Activated CD8-positive, alpha-beta memory T cell treated with anti-CD3 and anti-CD28 coated beads for 48 hours (primary cell): Measurements from ENCODE around the gene PFN2.
"Not testable (repeated sequence)": the region's sequence is repeated elsewhere in the genome, so short reads cannot be mapped to it uniquely, and the experiment has no call there.

ENCODE experiments used
- DNase-seq, 3 experiments: peaks; one replicate each; pipeline ENCODE4 v3.0.0-alpha.2; 2020; ENCODE audit warnings: low read depth in 2 of 3, low spot score in 2 of 3

PFN2 gene

DNA sequence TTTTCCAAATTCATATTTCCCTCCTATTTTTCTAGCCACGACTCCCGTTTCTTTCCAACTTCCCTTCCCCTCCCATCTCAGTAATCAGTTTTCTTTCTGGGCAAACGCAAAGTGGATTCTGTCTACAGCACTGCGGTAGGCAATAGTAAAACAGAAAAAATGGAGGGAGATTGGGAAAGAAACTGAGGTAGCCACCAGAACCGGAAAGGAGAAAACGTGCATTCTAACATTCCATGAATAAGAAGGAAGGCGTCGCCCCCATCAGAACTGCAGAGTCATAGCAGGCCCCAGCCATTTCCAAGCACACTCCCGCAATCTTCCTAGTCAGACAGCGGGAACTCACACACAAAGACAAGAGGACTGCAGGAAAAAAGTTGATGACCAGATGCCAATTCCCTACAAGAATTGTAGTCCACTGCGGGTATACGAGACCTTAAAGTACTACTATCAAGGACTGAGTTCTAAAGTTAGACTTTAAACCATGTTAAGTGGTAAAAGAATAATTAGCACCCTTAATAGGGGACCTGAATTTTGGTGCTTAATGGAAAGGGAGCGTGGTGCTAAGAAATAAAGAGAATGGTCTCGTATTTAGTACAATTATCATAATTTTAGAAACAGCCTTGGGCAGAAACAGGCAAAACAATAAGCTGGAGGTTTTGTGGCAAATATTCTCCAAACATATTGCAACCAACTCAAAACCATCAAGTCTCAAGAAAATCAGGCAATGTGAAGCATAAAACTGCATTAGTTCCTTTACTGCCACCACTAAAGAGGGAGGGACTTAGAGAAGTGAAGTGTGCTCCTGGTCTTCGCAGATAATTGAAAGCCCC, 1.4 kb downstream of the PFN2 start:
- no peak for DNase-seq

DNA sequence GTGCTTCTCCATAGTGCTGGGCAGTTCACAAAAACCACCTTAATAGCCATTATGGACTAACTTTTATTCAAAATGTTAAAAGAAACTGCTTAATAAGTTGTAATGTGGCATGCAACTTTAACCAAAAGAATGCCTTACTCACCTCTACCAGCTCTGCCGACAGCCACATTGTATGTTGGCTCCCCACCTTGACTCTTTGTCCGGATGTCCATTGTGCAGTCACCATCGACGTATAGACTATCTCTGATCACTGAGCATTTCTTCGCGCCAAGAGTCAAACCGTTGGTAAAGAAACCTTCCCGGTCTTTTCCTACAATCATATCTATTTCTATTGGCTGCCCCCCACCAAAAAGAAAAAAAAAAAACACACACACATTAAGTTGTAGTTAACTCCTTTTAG, 2.5 kb downstream of the PFN2 start:
- DNase-seq = no peak

DNA sequence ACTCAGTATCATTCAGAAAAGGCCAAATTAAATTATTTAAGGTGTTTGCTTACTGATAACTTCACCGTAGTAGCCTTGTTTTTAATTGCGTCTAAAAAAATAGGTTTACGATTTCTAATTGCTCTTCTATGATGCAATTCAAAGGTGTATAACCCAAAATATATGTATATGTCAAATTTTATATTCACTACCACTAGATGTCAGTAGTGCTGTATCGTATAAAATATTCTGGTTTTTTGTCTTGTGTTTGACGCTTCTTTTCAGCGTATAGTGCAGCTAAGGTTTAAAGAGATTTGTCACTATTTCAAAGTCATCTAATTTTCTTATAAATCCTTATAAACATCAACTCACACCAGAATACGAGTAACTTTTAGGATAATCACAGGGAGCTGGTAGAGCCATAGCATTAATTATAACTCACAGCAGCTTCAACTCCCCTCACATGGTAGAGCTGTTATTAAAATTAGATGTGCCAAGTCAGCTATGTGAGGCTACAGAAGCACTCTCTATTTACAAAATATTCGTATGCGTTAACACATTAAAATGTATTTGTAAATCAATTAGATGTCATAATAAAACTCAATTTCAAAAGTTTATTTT, 3.5 kb downstream of the PFN2 start:
- no peak for DNase-seq

DNA sequence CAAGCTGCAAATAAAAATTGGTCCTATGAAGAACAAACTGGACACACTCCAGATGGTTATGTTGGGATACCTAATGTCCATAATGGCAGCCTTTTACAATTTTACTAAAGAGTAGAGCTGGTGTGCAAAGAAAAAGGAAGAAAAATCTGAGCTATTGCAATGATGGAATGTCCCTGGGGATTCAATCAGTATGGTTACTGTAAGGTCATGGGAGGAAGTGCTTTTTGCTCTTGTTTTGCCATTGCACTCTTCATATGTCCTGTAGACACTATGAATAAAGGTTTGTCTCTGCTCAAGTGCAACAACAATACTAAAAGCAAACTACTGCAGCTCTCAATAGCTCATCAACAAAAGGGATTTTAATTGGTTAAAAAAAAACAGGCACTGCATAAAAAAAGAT, 5.4 kb downstream of the PFN2 start:
- no peak for DNase-seq

DNA sequence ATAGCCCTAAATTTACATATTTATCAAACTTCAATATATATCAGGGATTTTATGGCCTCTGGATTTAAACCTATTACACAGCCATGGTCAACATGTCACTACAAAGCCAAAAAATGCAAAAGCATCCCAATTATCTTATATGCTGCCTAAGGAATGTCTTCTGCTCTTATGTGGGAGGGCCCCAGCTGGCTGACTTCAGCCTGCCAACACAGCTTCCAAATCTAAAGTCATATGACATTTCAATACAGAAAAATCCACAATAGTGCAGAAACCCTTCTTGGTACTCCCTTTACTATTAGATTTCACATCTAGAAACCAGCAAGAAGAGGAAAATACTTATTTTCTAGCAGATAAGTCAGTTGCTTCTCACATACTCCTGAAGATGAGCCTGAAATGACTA, 6.4 kb downstream of the PFN2 start:
- DNase-seq = no peak

DNA sequence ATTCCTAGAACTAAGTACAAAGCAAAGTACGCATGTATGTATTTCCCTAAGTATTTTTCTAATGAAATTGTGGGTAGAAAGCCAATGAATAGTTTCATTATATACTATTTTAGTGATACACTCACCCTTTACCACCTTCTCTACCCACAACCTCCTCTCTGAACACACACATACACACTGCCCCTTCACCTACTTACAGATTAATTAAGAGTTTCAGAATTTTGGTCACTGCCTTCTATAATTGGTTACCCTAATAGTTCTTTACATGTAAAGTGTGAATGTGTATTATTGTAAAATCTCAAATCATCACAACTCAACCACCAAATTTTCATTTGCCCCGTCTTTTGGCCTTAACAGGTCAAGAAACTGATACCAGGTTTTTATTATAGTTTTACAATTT, 7.2 kb downstream of the PFN2 start:
- no peak for DNase-seq

DNA sequence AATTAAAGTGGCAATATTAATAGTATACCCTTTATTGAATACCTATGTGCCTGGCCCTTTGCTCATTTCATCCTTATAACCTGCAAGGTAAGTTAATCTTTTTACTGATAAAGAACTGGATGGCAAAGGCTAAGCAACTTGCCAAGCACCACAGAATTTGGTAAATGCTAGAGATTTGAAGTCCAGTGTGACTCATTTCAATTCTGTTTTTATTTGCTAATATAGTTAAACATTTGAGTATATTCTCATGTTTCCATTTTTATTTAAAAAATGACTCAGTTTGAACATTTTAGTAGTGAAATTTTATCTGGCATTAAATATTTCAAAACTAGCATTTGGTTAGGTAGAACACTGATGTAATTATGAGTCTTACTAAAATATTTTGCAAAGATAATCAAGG, 11.3 kb downstream of the PFN2 start:
- DNase-seq = no peak

DNA sequence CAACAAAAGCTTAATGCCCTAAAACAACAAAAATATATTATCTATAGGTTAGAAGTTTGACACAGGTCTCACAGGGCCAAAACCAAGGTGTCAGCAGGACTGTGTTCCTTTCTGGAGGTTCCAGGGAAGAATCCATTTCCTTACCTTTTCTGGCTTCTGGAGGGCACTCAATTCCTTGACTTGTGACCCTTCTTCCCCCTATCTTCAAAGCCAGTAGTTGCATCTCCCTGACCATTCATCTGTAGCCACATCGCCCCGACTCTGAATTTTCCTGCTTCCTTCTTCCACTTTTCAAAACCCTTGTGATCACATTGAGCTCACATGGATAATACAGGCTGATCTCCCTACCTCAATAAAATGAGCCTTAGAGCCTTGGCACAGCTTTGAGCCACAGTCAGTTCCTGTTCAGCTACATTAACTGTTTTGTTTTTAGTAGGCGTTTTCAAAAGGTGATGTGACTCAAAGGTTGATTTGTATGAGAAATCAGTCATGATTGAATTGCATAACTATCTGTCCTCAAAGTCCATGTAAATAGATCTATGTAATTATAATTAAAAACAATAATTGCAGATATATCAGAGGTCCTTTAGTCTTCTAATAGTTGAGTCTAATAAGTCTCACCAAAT, 12.4 kb downstream of the PFN2 start:
- no peak for DNase-seq

DNA sequence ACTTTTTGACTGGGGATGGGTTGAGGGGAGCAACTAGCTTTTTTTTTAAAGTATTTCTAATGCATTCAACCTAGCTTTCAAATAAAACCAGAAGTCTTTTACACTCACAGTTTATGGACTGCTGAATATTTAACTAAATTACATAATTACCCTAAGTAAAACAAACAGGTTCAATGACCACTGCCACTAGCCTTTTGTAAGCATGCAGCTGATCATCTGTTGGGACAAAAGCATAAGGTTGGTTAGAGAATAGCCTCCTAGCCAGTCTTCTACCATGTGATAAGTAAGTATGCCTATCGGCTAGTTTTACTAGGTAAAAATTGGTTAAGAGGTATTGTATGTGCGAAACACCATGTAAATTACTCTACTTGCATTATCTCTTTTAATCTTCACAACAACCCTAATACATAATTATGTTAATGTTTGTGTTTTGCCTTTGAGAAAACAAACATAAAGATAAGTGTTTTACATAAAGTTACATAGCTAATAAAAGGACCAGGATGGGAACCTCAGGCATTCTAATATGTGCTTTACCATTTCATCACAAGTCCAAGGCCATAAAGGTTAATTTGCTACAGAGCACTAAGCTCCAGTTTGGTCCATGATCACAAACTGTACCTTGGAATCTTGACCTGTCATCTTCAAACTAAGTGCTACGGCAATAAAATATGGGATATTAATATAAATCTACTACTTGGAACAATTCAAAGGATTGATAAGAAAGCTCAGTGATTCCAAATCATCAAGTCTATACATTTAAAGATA, 13.2 kb downstream of the PFN2 start:
- DNase-seq = no peak

DNA sequence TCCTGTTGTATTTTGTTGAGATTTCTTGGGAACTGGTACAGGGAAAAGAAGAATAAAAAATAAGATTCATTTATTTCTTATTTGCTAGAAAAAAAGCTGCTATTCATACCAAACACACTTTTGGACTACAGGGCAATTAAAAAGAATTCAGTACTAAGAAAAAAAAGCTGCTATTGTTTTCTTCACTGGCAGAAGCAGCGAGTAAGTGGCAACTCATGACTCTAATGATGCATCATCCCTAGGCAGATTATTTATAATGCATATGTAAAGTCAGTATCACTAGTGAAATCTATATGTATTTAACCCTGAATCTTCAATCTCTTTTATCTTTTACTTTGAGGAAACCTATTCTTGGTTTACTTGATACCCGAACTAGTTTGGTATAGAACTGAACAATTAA, 15.2 kb downstream of the PFN2 start:
- no peak for DNase-seq

DNA sequence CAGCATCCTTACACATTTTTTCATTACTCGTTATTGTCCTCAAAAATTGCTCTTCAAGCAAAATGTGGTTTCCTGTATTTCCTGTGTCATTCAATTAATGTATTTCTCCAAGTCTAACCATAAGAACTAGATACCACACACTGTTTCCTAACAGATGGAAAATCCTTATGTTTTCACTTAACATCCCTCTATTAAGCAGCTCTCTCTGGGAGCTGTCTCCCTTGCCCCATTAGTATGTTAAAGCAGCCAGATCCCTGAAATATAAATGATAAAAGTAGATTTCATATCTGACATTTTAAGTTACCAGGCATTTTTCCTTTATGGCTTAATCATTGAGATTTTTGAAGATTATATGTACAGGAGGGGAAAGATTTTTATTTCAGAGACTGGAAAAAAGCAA, 15.9 kb downstream of the PFN2 start:
- DNase-seq = no peak

DNA sequence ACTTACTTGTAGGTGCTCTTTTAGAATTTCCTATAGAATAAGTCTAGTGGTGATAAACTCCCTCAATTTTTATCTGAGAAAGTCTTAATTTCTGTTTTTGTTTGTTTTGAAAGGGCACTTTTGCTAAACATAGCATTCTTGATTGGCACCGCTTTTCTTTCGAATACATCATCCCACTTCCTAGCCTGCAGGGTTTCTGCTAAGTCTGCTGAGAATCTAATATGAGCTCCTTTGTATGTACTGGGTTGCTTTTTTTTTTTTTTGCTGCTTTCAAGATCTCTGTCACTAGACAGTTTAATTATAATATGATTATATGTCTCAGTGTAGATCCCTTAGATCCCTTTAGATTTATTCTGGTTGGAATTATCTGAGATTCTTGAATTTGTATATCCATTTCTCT, 21.5 kb downstream of the PFN2 start:
- DNase-seq = no peak

DNA sequence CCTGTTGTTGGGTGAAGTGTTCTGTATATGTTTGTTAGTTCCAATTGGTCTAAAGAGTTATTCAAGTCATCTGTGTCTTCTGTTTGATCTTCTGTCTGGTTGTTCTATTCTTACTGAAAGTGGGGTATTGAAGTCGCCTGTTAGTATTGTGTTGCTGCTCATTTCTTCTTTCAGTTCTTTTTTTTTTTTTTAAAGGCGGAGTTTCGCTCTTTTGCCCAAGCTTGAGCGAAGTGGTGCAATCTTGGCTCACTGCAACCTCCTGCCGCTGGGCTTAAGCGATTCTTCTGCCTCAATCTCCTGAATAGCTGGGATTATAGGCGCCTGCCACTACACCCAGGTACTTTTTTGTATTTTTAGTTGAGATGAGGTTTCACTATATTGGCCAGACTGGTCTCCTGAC, 23.5 kb downstream of the PFN2 start:
- DNase-seq = no peak

DNA sequence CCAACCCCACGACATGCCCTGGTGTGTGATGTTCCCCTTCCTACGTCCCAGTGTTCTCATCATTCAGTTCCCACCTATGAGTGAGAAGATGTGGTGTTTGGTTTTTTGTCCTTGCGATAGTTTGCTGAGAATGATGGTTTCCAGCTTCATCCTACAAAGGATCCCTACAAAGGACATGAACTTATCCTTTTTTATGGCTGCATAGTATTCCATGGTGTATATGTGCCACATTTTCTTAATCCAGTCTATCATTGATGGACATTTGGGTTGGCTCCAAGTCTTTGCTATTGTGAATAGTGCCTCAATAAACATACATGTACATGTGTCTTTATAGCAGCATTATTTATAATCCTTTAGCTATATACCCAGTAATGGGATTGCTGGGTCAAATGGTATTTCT, 26.7 kb downstream of the PFN2 start:
- not testable (repeated sequence) for DNase-seq

DNA sequence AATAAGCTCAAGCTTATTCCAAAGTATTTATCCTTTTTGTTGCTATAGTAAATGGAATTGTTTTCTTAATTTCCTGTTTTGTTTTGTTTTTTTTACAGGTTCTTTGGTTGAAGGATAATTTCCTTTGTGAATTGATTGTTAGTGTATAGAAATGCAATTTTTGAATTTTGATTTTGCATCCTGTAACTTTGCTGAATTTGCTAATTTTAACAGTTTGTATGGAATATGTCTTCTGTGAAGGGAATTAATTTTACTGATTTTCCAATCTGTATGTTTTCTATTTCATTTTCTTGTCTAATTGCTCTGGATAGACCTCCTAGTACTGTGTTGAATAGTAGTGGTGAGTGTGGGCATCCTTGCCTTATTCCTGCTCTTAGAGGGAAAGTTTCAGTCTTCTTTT, 28.3 kb downstream of the PFN2 start:
- DNase-seq = no peak

DNA sequence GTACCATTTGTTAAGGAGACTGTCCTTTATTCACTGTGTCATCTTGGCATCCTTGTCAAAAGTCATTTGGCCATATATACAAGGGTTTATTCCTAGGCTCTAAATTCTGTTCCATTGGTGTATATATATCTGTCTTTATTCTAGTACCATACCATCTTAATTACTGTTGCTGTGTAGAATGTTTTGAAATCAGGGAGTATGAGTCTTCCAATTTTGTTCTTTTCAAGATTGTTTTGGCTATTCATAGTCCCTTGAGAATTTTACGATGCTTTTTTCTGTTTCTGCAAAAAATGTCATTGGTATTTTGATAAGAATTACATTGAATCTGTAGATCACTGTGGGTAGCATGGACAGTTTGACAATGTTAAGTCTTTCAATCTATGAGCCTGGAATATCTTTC, 28.7 kb downstream of the PFN2 start:
- DNase-seq = no peak

DNA sequence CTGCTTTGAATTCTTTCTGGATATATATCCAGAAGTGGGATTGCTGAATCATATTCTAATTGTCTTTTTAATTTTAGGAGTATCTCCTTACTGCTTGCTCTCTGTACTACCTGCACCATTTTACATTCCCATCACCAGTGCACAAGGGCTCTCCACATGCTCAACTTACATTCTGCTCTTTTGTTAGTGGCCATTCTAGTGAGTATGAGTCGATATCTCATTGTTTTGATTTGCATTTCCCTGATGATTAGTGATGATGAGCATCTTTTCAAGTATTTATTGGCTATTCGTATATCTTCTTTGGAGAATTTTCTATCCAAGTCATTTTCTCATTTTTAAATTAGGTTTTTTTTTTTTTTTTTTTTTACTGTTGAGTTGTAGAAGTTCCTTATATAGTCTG, 29.5 kb downstream of the PFN2 start:
- DNase-seq = no peak

DNA sequence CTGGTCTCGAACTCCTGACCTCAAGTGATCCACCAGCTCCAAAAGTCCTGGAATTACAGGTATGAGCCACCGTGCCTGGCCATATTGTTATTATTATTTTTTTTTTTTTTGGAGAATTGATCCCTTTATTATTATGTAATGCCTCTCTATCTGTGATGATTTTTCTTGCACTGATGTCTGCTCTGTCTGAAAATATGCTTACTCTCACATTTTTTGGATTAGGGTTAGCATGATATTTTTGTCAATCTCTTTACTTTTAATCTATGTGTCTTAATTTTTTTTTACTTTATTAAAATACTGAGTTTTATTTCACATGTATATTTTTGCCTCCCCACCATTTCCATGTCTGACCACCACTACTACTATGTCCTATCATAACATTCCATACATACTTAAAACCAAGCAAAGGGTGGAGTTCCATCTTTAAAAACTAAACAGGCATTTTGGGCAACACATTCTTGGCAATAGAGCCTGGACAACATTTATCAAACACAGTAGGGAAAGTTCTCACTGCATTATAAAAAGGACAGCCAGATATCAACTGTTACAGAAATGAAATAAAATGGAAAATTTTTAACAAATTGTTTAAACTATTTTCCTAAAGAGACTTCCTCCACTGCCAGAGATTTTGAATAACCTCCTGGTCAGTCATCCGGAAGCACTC, 32.2 kb downstream of the PFN2 start:
- not testable (repeated sequence) for DNase-seq

DNA sequence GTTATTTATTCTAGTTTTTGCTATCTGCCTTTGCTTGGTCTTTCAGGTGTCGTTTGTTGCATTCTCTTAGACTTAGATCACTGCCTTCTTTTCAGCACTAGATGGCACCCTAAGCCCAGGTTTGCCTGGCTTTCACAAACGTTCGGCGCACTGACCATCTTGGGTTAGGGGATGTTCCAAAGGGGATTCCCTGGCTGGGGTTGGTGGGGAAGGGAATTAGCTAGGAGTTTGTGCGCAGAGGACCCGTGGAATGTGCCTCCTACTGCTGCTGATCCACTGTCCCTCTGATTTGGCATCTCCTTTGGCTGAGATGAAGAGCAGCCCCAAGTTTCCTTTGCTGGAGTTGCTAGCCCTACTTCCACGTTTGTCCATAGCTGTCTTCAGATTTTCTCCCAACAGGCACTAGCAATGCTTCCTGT, 33.9 kb downstream of the PFN2 start:
- peak in 1 of 3 experiments; percentile 10 for DNase-seq

DNA sequence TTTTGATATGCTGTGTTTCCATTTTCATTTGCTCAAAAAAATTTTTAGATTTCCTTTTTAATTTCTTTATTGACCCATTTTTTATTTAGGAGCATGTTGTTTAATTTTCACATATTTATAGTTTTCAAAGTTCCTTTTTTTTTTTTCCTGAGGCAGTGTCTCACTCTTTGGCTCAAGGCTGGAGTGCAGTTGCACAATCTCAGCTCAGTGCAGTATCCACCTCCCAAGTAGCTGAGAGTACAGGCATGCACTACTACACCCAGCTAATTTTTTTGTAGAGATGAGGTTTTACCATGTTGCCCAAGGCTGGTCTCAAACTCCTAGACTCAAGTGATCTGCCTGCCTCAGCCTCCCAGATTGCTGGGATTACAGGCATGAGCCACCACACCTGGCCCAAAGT, 36.2 kb downstream of the PFN2 start:
- DNase-seq = no peak

DNA sequence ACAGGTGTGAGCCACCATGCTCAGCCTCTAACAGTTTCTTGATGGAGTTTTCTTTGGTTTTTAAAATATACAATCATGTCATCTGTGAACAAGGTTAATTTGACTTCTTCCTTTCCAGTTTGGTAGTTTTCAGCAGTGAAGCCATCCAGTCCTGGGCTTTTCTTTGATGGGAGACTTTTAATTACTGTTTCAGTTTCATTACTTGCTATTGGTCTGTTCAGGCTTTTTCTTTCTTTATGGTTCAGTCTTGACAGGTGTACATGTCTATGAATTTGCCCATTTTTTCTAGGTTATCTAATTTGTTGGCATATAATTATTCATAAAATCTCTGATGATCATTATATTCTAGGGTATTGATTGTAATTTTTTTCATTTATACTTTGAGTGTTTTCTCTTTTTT, 36.8 kb downstream of the PFN2 start:
- DNase-seq = no peak
